GM10266 (cell line): Measurements from ENCODE around the gene STRIP1.

Experiments used
- DNase-seq: peaks from one replicate; pipeline ENCODE4 v3.0.0; 2012; ENCODE audit errors: extremely low spot score
- TF ChIP-seq, protein P1 (sequence below): IDR thresholded peaks from 2 replicates; pipeline ENCODE4 v1.5.1; 2012; ENCODE audit warnings: mild to moderate bottlenecking, low read depth; ENCODE audit not compliant: control insufficient read depth, insufficient read depth; ENCODE audit errors: missing control alignments

Gene STRIP1

GRCh38 chr1:110087812-110088738 is 53.7 kb downstream of the STRIP1 start:
- TF ChIP-seq, protein P1, sequence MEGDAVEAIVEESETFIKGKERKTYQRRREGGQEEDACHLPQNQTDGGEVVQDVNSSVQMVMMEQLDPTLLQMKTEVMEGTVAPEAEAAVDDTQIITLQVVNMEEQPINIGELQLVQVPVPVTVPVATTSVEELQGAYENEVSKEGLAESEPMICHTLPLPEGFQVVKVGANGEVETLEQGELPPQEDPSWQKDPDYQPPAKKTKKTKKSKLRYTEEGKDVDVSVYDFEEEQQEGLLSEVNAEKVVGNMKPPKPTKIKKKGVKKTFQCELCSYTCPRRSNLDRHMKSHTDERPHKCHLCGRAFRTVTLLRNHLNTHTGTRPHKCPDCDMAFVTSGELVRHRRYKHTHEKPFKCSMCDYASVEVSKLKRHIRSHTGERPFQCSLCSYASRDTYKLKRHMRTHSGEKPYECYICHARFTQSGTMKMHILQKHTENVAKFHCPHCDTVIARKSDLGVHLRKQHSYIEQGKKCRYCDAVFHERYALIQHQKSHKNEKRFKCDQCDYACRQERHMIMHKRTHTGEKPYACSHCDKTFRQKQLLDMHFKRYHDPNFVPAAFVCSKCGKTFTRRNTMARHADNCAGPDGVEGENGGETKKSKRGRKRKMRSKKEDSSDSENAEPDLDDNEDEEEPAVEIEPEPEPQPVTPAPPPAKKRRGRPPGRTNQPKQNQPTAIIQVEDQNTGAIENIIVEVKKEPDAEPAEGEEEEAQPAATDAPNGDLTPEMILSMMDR, result peak; percentile 72
- DNase-seq, result peak; percentile 83

- TF ChIP-seq, protein P1, result no peak
- DNase-seq, result no peak
Observed at GRCh38 chr1:110088739-110089316, 54.4 kb downstream of the STRIP1 start.

- no peak for DNase-seq
- TF ChIP-seq, protein P1, result no peak
Observed at GRCh38 chr1:110089561-110090275, 55.3 kb downstream of the STRIP1 start.

- TF ChIP-seq, protein P1, result no peak
- DNase-seq, result no peak
Observed at GRCh38 chr1:110091381-110091780, 57.0 kb downstream of the STRIP1 start.

DNA sequence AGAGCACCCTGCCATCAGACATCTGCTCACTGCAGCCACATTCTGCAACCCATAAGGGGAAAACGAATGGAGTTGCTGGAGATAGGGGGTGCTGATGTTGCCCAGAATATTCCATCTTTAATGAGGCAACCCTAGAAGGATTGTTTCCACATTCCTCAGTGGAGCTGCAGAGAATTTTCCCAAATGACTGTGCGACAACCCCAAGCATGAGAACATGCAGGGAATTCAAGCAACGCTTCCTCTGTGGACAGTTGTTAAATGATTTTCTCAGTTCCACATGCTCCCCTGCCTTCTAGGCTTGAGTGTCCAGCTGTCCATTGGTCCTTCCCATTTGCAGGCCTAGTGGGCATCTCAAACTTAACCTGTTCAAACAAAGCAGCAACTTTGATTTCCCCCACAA is 57.4 kb downstream of the STRIP1 start:
- no peak for DNase-seq
- TF ChIP-seq, protein P1, result no peak

- TF ChIP-seq, protein P1, result no peak
- DNase-seq, result no peak
Observed at GRCh38 chr1:110092991-110093390, 58.6 kb downstream of the STRIP1 start.
